Calu3 (cell line): Measurements from ENCODE around the gene FLYWCH1. TPM values are rescaled to one million over a fixed set of nuclear protein-coding genes. Genes with fewer than 3 reads are reported as not detected.
"Not testable (repeated sequence)": the region's sequence is repeated elsewhere in the genome, so short reads cannot be mapped to it uniquely, and the experiment has no call there.

Experiments
- BruUV-seq: library from RNA; stranded (reverse); fragments of 400-500 nt; replicated peaks from 2 replicates; lab custom pipeline; 2021; lab: Mats Ljungman, UMichigan
- CTCF ChIA-PET: fragments of 300-600 bp; sonication (Branson Sonifier 250); formaldehyde crosslinking; loops from one replicate; lab custom pipeline; 2022; ENCODE audit warnings: antibody characterized with exemption; lab: Charles Lee
- DNase-seq: peaks from one replicate; pipeline ENCODE4 v3.0.0; 2022
- H3K27ac Mint-ChIP-seq: one replicate; pipeline ENCODE4 v1.8.0; 2022; ENCODE audit warnings: mixed read lengths; ENCODE audit not compliant: unreplicated experiment
- H3K27me3 Mint-ChIP-seq: one replicate; pipeline ENCODE4 v1.8.0; 2022; ENCODE audit warnings: mixed read lengths; ENCODE audit not compliant: unreplicated experiment
- H3K36me3 Mint-ChIP-seq: one replicate; pipeline ENCODE4 v1.8.0; 2022; ENCODE audit warnings: mild to moderate bottlenecking, moderate library complexity, mixed read lengths; ENCODE audit not compliant: insufficient read depth, unreplicated experiment
- H3K4me1 Mint-ChIP-seq: one replicate; pipeline ENCODE4 v1.8.0; 2022; ENCODE audit warnings: mild to moderate bottlenecking, low read depth, mixed read lengths; ENCODE audit not compliant: unreplicated experiment
- H3K4me3 Mint-ChIP-seq: one replicate; pipeline ENCODE4 v1.8.0; 2022; ENCODE audit warnings: mild to moderate bottlenecking, low read depth, moderate library complexity, mixed read lengths; ENCODE audit not compliant: unreplicated experiment
- H3K9me3 Mint-ChIP-seq: one replicate; pipeline ENCODE4 v1.8.0; 2022; ENCODE audit warnings: low read depth, mixed read lengths; ENCODE audit not compliant: unreplicated experiment
- CTCF ChIP-seq: fragments of 200-600 bp; IDR thresholded peaks from one replicate; pipeline ENCODE4 v1.8.0; 2022; ENCODE audit warnings: antibody characterized with exemption; ENCODE audit not compliant: unreplicated experiment
- intact Hi-C: fragments of 100-400 bp; cut with micrococcal nuclease; formaldehyde crosslinking; loops from one replicate; pipeline ENCODE4 v1.10.0; 2022; ENCODE audit not compliant: unreplicated experiment
- total RNA-seq: library from RNA; stranded (reverse); gene quantifications from 2 replicates; pipeline ENCODE4 v1.2.3, GENCODE V29; 2022

The FLYWCH1 gene
- total RNA-seq, 1 experiment from 2014 or later = 34.8 TPM

DNA sequence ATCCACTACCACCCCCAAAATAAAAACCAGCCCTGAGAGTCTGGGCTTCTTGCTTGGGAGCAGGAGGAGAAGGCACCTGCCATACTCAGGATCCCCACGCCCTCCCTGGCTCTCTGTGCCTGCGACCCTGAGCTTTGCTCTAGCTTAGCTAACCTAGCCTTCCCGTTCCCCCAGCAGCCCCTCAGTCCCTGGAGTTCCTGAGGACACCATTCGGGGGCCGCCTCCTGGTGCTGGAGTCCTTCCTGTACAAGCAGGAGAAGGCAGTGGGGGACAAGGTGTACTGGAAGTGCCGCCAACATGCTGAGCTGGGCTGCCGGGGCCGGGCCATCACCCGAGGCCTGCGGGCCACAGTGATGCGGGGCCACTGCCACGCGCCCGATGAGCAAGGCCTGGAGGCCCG lies 18.5 kb downstream of the FLYWCH1 start:
- Mint-ChIP-seq H3K27me3 (no peaks in the 10 kb centered on the region), H3K36me3 (peaks cover 23% of the 10 kb centered on the region), H3K4me3 (no peak overlapping the region), H3K4me1 (peaks cover 15% of the 10 kb centered on the region), H3K27ac (no peak overlapping the region), H3K9me3 (no peaks in the 10 kb centered on the region)
- intact Hi-C loops = no loop called here
- CTCF ChIA-PET = interaction anchor here (1.2 kb wide), 1 partner anchor 12 kb away, joined by 4 read pairs; no protein-coding TSS in a partner anchor
- TF ChIP-seq CTCF = no peak
- BruUV-seq = no TSS peak
- no peak for DNase-seq

GRCh38 chr16:2931231-2931914 lies 19.6 kb downstream of the FLYWCH1 start:
- H3K4me3 Mint-ChIP-seq, BruUV-seq, intact Hi-C loops, H3K9me3 Mint-ChIP-seq, H3K27me3 Mint-ChIP-seq, DNase-seq, H3K27ac Mint-ChIP-seq: not testable (repeated sequence)
- CTCF ChIA-PET = interaction anchor here (0.6 to 1.5 kb wide), 2 partner anchors 13 to 16 kb away, joined by 3 to 6 read pairs; no protein-coding TSS in a partner anchor
- H3K4me1 Mint-ChIP-seq = peaks cover 14% of the 10 kb centered on the region
- H3K36me3 Mint-ChIP-seq = peaks cover 34% of the 10 kb centered on the region

DNA sequence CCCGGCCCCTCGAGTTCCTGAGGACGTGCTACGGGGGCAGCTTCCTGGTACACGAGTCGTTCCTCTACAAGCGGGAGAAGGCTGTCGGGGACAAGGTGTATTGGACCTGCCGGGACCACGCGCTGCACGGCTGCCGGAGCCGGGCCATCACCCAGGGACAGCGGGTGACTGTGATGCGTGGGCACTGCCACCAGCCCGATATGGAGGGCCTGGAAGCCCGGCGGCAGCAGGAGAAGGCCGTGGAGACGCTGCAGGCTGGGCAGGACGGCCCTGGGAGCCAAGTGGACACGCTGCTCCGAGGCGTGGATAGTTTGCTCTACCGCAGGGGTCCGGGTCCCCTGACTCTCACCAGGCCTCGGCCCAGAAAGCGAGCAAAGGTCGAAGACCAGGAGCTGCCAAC lies 21.4 kb downstream of the FLYWCH1 start:
- CTCF ChIA-PET = no interaction called here
- Mint-ChIP-seq H3K4me3 (no peak overlapping the region), H3K27me3 (no peaks in the 10 kb centered on the region), H3K27ac (no peak overlapping the region), H3K36me3 (peaks cover 31% of the 10 kb centered on the region), H3K9me3 (no peaks in the 10 kb centered on the region), H3K4me1 (no peaks in the 10 kb centered on the region)
- DNase-seq = no peak
- no TSS peak for BruUV-seq
- intact Hi-C loops = no loop called here
- no peak for TF ChIP-seq CTCF

DNA sequence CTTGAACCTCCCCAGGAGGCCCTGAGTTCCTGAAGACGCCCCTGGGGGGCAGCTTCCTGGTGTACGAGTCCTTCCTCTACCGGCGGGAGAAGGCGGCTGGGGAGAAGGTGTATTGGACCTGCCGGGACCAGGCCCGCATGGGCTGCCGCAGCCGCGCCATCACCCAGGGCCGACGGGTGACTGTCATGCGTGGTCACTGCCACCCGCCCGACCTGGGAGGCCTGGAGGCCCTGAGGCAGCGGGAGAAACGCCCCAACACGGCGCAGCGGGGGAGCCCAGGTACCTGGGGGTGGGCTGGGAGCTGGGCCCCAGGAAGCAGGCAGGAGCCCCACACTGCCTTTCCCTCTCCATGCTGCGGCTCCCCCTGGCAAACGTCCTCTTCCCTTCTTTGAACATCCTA lies 22.0 kb downstream of the FLYWCH1 start:
- no peaks in the 10 kb centered on the region for H3K27me3 Mint-ChIP-seq
- no TSS peak for BruUV-seq
- DNase-seq = no peak
- peaks cover 31% of the 10 kb centered on the region for H3K36me3 Mint-ChIP-seq
- TF ChIP-seq CTCF = no peak
- no peak overlapping the region for H3K4me3 Mint-ChIP-seq
- intact Hi-C loops = no loop called here
- CTCF ChIA-PET = no interaction called here
- H3K4me1 Mint-ChIP-seq = no peaks in the 10 kb centered on the region
- no peak overlapping the region for H3K27ac Mint-ChIP-seq
- no peaks in the 10 kb centered on the region for H3K9me3 Mint-ChIP-seq

- DNase-seq = no peak
- CTCF ChIA-PET = interaction anchor here (1.1 kb wide), 1 partner anchor 17 kb away, joined by 3 read pairs; no protein-coding TSS in a partner anchor
- no peak overlapping the region for H3K27ac Mint-ChIP-seq
- H3K36me3 Mint-ChIP-seq = peaks cover 31% of the 10 kb centered on the region
- intact Hi-C loops = no loop called here
- H3K4me1 Mint-ChIP-seq = no peaks in the 10 kb centered on the region
- H3K27me3 Mint-ChIP-seq = no peaks in the 10 kb centered on the region
- H3K4me3 Mint-ChIP-seq = no peak overlapping the region
- BruUV-seq = no TSS peak
- TF ChIP-seq CTCF = no peak
- no peaks in the 10 kb centered on the region for H3K9me3 Mint-ChIP-seq
Measured at GRCh38 chr16:2934450-2934849, 22.7 kb downstream of the FLYWCH1 start.
